A172 (cell line): ENCODE results near the gene BTG4. TPM values are rescaled to one million over a fixed set of nuclear protein-coding genes. Genes with fewer than 3 reads are reported as not detected.
A peak's percentile ranks its signal among the peaks of the same experiment; 100 is the strongest.

Experiments
- DNase-seq: peaks from one replicate; pipeline ENCODE4 v3.0.0-alpha.2; 2015; ENCODE audit warnings: low spot score
- total RNA-seq: library from RNA; depleted of rRNA; stranded (reverse); fragments of >200 nt; shearing (Covaris generic); gene quantifications from 2 replicates; pipeline ENCODE4 v1.2.3, GENCODE V29; 2014

BTG4 gene
- total RNA-seq, 1 experiment from 2014 or later = 0.50 TPM

GRCh38 chr11:111494040-111494439 is 18.1 kb downstream of the BTG4 start:
- no peak for DNase-seq

DNA sequence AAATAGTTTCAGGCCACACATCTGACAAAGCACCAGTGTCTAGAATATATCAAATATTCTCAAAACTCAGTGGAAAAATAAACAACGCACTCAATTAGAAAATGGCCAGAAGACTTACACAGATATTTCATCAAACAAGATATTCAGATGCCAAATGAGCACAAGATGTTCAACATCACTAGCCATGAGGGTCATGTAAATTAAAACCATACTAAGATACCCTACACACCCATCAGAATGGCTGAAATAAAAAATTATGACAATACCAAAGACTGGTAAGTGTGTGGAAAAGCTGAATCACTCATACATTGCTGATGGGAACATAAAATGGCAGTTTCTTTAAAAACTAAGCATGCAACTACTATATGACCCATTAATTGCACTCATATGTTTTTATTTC is 21.7 kb downstream of the BTG4 start:
- no peak for DNase-seq

DNA sequence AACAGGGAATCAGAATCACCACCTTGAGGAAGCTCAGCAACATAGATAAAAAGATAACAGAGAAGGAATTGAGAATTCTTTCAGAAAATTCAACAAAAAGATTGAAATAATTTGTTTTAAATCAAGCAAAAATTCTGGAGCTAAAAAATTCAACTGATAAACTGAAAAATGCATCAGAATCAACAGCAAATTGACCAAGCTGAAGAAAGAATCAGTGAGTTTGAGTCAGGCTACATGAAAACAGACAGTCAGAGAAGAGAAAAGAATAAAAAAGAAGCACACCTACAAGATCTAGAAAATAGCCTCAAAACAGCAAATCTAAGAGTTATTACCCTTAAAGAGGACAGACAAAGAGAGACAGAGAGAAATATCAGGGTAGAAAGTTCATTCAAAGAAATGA is 28.8 kb downstream of the BTG4 start:
- no peak for DNase-seq

GRCh38 chr11:111479666-111480065 is 32.5 kb downstream of the BTG4 start:
- DNase-seq = no peak

- DNase-seq = no peak
These were observed 34.3 kb downstream of the BTG4 start for GRCh38 chr11:111477898-111478297.

DNA sequence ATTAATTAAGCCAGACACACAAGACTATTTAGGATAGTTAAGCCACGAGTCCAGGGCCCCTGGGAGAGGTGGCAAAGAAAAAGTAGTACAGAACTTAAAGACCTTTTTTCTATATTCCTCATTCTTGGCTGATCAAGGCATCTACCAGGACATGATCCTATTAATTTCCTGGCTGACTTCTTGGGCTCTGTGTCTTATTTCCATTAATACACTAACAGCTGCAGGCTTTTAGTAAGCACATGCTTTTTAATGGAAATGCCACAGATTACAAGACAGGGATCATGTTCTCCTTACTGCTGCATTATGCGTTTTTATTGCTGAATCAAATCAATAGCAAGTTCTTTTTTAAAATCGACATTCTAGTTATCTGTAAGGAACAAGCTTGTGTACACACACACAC is 35.2 kb downstream of the BTG4 start:
- DNase-seq = no peak

DNA sequence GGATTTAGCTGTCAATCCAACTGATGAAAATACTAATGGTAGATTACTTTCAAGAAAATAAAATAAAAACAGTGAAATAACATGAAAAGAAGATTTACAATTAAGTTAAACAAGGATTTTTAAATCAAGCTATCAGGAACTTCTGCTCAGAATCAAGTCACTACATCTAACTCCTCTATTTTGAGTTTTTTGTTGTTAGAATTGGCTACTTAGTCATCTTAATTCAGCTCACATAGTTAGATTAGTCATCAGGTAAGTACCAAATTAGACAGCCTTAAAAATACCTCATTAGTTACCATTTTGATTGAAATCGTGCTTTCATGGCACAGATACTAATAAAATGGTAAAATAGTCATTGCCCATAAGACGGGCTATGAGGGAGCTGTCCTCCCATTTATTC is 35.8 kb downstream of the BTG4 start:
- peak; percentile 3 for DNase-seq

GRCh38 chr11:111474432-111474831 is 37.8 kb downstream of the BTG4 start:
- no peak for DNase-seq

DNA sequence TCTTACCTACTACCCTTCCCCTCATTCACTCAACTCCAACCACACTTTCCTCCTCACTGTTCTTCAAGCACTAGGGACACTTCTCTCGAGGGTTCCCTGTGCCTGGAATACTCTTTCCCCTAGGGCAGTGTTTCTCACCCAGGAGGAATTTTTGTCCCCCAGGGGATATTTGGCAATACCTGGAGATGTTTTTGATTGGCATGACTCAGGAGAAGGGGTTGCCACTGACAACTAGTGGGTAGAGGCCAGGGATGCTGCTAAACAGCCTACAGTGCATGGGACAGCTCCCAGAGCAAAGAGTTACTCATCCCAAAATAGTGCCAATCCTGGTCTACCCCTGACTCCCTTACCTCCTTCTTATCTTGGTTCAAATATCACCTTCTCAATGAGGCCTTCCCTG is 40.0 kb downstream of the BTG4 start:
- DNase-seq = no peak

GRCh38 chr11:111469200-111469599 is 43.0 kb downstream of the BTG4 start:
- no peak for DNase-seq

- DNase-seq = no peak
These were observed 45.6 kb downstream of the BTG4 start for GRCh38 chr11:111466615-111467014.

- no peak for DNase-seq
These were observed 46.8 kb downstream of the BTG4 start for GRCh38 chr11:111465400-111465799.

GRCh38 chr11:111463276-111463675 is 48.9 kb downstream of the BTG4 start:
- no peak for DNase-seq

- no peak for DNase-seq
These were observed 49.9 kb downstream of the BTG4 start for GRCh38 chr11:111462329-111462728.

DNA sequence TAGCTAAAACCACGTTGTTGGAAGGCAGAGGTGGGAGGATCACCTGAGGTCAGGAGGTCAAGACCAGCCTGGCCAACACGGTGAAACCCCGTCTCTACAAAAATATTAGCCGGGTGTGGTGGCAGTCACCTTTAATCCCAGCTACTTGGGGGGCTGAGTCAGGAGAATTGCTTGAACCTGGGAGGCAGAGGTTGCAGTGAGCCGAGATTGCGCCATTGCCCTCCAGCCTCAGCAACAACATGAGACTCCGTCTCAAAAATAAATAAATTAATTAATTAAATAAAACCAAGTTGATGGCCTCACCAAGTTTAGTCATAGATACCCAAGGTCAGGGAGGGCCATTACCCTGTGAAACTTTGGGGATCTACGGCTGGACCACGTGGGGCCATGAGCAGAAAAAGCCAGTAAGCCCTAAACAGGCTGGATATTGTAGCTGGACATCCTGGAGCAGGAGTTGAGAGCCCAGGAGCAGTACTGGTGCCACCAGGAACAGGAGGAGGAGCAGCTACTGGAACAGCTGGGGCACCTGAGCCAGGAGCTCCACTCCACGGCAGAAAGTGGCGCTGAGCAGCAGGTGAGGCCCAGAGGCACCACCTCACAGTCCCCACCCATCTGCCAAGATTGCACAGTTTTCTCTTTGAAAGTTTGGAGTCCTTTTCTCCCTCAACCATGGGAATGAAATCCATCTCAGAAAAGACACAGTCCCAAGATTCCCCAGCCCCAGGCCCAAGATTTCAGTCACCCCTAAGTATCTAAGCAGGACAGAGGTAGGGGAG is 50.5 kb downstream of the BTG4 start:
- DNase-seq = no peak

DNA sequence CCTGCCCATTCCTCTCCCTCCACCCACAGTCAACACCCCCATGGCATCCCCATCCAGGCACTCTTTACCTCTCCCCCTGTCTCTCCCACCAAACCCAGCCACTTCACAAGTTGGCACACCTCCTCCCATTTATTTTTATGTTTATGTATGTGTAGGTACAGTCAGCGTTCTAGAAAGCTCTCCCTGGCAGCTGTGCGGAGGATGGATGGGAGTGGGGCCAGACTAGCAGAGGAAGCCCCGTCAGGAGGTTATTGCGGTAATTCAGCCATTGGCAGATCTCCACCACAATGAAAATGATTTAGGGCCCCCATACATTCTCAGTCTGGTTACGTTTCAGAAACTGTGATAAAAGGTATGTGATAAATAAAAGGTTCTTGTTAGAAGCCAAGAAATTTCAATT is 51.3 kb downstream of the BTG4 start:
- peak; percentile 6 for DNase-seq

- DNase-seq = no peak
These were observed 51.8 kb downstream of the BTG4 start for GRCh38 chr11:111460340-111460739.

GRCh38 chr11:111459506-111460270 is 52.5 kb downstream of the BTG4 start:
- DNase-seq = no peak

- no peak for DNase-seq
These were observed 54.3 kb downstream of the BTG4 start for GRCh38 chr11:111457731-111458368.

DNA sequence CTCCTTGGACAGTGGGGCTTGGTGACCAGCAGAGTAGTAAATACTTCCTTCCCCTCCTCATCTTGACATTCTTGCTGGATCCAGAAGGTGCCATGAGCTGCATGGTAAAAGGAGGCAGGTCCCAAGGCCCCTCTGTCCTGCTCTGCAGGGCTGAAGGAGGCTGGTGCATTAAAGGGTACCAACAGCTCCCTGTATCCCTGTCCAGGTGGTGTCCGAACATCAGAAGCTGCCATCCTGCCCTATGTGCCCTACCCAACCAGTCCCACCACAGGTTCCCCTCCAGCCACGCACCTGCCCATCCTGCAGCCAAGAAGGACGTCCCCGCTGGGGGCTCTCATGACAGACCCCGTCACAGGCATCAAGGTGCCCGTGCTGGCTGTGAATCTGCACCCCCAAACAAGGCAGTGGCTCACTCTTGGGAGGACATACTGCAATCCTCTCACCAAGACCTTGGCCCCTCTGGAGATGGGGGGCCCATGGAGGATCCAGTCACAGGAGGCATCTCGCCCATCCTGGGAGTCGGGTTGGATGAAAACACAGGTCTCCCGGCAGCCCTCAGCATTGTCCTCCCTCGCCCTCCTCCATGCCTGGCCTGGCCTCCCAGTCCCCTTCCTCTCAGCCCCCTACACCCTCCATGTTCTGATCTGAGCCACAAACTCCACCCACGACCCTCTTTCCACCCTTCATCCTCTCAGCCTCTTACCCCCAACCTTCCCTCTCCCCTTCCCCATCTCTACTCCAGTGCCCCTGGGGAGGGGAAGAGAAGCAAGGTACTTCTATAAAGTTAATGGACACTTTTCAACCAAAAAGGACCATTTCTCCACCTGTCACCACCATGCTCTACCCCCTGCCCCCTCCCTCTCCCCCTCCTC is 55.1 kb downstream of the BTG4 start:
- no peak for DNase-seq

- DNase-seq = no peak
These were observed 55.9 kb downstream of the BTG4 start for GRCh38 chr11:111456086-111456858.
